LoVo (cell line): Measurements from ENCODE around the gene NACAD.
A peak's percentile ranks its signal among the peaks of the same experiment; 100 is the strongest.

Experiments used
- DNase-seq: peaks from one replicate; pipeline ENCODE4 v3.0.0-alpha.2; 2016; ENCODE audit warnings: low spot score

The NACAD gene, protein sequence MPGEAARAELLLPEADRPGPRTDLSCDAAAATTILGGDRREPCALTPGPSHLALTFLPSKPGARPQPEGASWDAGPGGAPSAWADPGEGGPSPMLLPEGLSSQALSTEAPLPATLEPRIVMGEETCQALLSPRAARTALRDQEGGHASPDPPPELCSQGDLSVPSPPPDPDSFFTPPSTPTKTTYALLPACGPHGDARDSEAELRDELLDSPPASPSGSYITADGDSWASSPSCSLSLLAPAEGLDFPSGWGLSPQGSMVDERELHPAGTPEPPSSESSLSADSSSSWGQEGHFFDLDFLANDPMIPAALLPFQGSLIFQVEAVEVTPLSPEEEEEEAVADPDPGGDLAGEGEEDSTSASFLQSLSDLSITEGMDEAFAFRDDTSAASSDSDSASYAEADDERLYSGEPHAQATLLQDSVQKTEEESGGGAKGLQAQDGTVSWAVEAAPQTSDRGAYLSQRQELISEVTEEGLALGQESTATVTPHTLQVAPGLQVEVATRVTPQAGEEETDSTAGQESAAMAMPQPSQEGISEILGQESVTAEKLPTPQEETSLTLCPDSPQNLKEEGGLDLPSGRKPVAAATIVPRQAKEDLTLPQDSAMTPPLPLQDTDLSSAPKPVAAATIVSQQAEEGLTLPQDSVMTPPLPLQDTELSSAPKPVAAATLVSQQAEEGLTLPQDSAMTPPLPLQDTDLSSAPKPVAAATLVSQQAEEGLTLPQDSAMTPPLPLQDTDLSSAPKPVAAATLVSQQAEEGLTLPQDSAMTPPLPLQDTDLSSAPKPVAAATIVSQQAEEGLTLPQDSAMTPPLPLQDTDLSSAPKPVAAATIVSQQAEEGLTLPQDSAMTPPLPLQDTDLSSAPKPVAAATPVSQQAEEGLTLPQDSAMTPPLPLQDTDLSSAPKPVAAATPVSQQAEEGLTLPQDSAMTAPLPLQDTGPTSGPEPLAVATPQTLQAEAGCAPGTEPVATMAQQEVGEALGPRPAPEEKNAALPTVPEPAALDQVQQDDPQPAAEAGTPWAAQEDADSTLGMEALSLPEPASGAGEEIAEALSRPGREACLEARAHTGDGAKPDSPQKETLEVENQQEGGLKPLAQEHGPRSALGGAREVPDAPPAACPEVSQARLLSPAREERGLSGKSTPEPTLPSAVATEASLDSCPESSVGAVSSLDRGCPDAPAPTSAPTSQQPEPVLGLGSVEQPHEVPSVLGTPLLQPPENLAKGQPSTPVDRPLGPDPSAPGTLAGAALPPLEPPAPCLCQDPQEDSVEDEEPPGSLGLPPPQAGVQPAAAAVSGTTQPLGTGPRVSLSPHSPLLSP (N-terminal part only)

DNA sequence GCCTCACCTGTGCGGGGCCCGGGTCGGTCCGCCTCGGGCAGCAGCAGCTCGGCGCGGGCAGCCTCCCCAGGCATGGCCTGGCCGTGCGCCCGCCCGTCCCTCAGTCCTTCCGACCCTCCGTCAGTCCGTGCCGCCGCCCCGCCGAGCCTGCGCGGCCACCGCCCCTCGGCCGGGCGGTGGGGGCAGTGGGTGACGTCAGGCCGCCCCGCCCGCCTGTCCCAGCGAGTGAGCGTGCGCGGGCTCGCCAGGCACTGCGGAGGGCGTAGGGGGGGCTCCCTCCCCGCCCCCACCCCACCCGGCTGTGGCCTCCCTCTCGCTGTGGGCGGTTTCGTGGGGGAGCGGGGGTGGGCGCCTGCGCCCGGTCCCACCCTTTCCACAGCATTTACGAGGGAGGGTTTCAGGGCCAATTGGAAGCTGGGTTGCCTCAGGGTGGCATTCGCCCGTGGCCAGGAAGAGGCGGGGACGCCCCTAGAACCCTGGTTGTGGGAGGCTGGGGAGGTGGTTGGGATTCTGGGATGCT is at the start of gene NACAD:
TSS of gene NACAD (minus strand) at position 149 of the 520 bp plus-strand sequence. CDS start at position 74, 75 bp downstream.
- DNase-seq: no peak

DNA sequence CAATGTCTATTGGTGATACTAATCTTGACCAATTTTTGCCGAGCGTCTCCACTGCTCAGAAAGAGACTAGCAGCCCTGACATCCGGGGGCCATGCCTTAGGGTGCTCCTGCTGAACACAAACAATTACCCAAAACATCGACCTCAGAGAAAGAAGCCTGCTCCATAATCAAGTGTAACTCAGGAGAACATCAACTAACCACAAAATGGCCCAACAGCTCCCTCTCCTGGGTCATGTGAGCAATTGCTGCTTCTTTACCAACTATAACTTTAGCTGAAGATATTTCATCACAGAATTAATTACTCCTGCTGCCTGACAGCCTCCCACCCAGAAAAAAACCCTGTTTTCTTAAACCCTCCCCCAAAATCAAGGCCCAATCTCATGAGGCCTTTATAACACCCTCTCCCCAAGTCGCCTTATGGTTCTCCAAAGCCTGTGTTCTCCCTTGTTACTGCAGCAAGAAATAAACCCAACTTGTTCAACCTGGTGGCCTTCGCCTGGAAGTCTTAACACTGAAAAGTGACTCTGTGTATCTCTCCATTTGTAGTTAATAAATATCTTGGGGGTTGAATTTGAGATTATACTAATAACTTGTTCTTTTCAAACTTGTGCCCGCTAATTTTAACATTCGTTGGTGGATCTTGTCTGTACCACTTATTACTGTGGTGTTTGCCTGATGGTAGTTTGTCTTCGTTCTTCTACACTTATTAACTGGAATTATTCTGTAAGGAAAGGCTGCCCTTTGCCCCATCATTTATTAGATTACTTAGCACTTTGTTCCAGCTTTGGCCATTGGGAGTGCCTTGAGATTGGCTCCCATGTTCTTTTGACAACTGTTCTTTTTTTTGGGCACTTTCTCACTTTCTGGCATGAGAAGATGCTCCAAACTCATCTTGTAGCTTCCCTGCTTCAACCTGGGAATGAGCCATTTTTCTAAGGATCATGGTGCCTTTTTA is 47.6 kb upstream of the NACAD start:
- DNase-seq: peak; percentile 80

DNA sequence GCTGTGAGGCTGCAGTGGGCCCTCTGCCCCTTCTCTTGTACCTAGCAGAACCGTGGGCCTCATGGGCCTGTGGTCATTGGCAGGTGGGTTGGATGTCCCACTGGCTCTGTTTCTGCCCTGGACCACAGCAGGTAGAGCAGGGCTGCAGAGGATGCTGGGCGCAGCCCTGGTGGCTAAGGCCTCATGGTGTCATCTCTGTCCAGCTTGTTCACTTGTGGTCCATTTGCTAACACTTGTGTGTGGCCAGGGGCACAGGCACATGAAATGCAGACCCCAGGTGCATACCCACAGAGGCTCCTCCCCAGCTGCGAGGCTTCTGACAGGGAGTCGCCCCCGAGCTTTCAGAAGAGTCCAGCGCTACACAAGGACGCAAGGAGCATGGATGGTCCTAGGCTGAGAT is 45.1 kb upstream of the NACAD start:
- DNase-seq: no peak

DNA sequence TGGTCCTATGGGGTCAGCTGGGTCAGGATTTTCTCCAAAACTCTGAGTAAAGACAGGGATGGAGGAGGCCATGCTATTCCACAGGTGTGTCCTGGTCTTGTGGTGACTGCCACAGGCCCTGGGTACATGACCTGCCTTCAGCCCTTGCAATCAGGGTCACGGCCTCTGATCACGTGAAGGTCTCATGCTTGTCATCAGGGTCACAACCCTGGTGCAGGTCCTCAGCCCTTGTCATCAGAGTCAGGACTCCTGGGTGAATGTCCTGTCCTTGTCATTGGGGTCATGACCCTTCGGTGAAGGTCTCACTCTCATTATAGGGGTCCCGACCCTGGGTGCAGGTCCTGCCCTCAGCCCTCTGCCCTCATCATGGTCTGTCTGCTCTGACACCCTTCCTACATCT is 44.6 kb upstream of the NACAD start:
- no peak for DNase-seq

DNA sequence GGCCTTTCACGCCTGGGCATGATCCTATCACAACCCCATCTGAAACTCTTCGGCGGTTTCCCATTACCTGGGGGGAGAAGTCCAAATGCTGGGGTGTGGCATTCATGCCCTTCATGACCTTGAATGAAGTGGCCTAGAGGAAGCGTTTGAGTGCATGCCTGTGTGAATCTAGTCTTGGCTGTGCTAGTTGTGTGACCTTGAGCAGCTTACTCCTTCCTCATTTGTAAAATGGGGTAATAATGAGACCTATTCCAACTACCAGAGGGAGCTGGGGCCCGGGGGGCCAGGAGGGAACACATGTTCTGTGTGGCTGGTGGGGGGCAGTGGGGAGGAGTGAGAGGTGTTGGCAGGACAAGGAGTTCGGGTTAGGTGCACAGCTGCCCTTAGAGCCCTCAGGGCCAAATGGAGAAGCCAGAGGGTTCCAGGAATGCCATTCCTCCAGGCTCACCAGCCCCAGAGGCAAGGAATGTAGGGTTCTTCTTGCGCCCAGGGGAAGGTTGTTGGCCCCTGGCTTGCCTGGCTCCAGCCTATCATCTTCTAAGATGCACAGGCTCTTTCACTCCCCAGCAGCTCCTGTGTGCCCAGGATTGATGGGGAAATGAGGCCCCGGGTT is 44.0 kb upstream of the NACAD start:
- no peak for DNase-seq

DNA sequence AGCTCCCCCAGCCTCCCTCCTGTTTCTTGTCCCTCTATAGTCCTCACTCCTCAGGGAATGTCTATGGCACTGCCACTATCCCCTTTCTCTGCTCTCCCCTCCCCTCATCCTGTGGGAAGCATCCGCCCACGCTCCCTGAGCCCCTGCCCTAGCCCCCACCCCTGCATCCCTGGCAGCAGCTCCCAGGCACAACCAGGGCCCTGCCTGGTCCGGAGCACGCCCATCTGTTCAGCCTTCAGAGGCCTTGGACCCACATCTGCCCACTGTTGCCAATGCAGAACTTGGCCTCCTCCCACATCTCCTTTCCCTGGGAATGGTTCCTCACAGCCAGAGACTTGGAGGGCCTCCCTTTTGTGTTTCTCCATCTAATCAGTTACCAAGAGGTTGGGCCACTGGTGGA is 43.1 kb upstream of the NACAD start:
- no peak for DNase-seq

DNA sequence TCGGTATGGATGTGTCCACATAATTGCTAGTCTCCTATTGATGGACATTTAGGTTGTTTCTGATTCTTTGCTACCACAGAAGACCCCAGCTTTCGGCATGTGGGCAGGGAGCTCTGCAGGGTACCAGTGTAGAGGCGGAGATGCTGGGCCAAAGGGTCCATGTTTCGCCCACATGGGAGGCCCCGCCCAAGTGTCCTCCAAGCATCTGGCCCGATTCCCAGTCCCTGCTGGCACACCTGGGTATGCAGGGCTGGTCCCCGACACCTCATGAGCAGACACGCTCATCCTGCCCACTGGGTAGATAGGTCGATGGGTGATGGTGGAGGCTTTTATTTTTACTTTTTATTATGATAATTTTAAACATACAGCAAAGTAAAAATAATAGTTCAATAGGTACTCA is 42.1 kb upstream of the NACAD start:
- no peak for DNase-seq

DNA sequence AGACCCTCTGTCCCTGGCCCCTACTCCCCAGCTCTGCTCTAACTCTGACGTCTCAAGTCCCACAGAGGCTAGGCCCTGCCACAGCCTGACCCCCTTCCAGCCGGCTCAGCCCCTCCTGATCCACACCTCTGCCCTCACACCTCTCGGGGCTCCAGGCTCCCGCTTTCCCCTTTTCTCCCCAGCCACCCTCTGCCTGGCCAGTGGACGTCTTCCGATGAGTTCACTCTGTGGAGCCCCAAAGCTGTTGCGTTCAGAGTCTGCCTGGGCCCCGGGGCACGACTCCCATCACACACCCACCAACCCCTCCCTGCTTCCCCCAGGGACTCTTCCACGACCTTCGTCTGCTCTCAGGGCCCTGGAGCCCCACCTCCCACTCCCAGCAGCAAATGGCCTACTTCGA is 41.1 kb upstream of the NACAD start:
- DNase-seq: no peak

DNA sequence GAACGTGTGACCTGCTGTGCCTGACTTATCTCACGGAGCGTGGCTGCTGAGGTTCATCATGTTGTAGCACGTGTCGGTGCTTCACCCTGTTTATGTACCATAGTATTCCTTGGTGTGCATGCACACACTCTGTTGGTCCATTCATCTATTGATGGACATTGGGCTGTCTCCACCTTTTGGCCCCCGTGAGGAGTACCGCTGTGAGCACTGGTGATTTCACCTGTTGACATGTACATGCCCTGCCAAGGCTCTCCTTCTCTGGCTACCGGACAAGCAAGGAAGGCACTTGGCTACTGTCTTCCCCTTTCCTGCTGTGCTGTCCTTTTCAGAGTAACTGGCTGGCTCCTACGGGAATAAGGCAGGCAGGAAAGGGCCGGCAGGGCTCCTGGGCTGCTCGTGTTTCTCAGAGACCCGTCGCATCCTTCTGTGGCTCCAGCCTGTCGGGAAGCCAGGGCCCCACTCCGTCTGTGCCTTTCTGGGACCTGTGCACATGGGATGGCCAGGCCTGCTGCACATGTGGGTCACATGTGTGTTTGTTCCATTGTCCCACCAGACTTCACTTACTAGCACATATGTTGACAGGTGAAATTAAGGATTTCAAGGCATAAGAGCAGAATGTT is 40.5 kb upstream of the NACAD start:
- no peak for DNase-seq

DNA sequence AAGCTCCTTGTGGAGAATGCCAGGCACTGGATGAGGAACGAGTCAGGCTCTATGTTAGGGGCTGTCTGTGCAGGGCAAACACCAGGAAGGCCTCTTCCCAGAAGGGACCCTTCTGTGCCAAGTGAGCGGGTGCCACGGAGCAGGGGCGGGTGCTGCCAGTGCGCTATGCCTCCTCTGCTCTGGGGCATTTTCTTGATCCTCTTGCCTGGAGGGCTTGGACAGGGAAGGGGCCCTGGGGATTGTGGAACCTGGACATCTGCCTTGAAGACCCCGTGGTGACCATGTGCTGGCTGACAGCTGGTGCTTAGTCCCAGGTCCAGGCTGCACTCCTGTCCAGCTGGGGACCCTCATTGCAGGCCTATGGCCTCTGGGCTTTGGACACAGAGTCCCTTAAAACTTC is 38.2 kb upstream of the NACAD start:
- DNase-seq: no peak

DNA sequence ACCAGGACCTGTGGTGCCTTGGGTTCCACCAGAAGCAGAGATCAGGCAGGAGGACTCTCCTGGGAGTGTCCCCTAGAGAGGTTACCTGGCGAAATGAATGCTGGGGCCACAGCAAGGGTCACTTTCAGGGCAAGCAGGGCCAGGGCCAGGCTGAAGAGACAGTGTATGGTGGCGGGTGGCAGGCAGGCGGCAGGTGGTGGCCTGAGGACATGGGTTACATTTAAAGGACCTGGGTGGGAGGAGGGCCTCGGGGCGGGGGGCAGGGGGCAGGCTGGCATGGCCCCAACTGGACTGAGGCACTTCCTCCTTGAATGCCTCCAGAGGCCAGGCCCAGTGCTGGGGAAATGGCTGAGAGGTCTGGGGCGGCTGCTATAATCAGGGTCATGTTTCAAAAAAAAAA is 37.4 kb upstream of the NACAD start:
- DNase-seq: no peak

DNA sequence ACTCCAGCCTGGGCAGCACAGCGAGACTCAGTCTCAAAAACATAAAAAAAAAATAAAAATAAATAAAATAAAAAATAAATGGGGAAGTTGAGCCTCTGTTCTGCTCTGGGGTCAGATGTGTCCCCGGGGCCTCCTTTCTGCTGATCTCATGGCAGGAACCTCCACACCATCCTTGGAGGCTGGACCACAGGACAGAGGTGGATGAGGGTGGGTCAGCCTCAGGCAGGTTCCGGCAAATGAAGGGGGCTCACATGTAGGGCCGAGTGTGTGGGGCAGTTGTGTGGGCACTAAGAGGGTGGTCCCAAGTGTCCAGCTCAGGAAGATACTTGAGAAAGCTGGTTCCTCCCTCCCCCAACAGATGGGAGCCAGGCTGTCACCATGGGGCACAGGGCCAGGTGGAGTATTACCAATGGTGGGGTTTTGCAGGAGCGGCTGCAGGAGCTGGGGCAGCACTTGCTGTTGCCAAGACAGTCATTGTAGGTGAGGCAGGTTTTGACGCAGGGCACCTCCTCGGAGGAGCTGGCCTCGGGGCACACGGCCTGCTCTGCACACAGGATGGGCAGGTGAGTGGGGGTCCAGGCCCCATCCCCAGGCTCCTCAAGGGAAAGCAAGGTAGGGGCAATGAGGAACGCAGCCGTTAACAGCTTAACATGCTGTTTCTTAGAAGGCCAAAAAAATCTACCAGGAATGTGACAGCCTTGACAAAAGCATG is 36.6 kb upstream of the NACAD start:
- no peak for DNase-seq

DNA sequence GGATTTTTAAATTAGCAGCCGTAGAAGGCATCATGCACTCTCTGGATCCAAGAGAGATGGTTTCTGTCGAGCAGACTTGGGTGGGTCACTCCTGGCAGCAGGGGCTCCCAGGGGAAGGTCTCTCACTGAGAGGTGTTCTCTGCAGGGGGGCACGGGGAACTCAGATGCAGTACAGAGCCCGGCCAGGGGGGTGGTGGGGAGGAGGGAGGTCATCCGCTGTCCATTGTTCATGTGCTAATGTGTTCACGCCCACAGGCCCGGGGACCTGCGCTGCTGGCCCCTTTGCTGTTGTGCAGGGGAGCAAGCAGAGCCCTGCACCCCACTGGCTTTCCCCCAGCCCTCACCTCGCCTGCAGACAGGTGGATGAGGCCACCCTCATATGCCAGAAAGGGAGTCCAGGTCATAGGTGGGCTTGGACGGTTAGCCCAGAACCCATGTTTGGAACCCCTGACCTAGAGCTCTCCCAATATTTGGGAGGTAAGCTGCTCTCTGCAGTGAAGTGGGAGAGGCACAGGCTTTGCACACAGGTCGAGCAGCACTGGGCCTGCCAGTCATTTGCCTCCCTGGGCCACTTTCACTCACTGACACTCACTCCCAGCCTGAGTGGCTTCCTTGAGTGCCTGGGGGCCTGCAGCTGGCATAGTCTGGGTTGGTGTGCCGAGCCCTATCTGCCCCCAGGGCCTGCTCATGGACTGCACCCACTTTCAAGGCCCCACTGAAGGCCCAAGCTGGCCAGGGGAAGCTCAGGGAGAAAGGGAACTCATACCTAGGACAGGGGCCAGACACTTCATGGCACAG is 35.3 kb upstream of the NACAD start:
- no peak for DNase-seq

DNA sequence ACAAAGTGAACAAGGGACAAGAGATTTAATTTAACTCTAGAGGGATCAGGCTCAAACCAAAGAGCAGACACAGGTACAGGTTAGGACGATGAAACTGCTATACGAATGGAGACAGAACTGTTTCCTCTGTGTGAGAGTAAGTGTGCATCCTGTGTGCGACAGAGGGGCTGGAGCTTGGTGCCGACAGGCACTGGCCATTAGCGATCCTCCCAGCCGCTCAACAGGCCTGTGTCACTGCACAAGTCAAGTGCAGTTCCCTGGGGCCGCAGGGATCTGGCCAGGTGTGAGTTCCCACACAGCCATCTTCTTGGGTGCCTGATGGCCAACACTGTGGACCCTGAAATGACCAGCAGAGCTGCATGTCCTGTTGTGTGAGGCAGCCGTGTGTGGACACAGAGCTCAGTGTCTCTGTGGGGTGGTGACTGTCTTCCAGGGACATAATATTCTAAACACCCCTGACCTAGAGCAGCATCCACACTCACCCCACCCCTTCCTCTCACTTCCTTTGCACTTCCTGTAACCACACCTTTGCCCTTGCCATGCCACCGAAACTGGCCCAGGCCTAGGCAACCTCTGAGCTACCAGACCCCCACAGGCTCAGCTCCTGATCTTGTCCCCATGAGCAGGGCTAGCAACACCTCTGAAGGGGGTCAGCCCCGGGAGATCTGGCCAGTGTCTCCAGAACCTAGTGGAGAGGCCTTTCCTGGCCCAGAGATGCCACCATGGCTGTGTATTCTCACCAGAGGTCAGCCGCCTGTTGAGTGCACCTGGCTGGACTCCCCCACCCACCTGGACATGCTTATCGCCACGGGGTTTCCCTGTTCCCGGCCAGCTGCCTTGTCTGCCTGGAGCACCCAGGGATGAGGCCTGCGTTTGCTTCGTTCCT is 34.4 kb upstream of the NACAD start:
- no peak for DNase-seq

DNA sequence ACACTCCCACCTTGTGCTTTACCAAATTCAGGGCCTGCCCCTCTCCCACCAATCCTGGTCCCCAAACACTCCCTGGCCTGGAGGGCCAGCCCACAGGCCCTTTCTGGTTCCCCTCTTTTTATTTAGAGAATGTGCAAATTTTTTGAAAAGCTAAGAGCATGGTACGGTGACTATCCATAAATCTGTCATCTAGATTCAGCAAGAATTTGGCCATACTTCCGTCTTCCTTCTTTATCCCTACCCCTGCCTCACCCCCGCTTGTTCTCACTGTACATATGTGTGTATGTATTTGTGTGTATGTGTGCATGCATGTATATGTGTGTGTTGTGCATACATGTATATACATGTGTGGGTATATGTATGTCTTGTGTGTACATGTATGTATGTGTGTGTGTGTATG is 30.8 kb upstream of the NACAD start:
- DNase-seq: no peak

DNA sequence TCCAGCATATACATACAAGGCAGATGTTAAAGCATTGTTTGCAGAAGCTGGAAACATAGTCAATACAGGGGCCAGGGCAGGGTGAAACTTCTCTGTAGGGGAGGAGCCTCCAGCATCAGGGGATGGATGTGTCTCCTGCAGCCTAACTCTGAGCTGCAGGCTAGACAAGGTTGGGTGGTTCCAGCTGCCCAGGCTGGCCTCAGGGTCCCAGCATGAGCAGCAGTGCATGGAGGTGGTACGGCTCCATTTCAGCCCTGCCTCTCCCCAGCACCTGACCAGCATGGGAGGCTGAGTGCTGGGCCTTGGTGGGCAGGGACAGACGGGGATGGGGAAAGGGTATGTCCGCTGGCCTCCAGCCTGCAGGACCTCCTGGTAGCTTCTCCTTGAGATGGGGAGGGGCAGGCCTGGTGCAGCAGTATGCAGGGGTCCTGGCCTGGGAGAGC is 30.1 kb upstream of the NACAD start:
- DNase-seq: no peak

DNA sequence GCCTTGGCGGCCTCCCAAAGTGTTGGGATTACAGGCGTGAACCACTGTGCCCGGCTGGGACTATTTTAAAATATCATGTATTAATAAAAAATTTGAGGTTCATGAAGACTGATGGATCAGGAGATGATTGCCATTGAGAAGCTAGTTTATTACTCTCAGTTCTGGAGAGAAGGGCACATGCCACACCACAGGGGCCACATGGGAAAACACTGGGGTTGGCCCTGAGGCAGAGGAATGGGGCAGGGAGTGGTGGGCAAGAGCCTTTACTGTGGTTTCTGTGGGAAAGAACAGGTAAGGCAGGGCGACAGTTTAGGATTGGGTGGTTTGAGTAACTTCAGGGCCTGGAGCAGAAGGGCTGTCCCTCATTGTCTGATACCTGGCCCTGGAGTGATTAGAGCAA is 29.5 kb upstream of the NACAD start:
- DNase-seq: no peak
